Daoy (cell line): ENCODE measurements around the gene TUBAL3. TPM values are rescaled to one million over a fixed set of nuclear protein-coding genes. Genes with fewer than 3 reads are reported as not detected.

Experiments used
- DNase-seq: peaks from one replicate; pipeline ENCODE4 v3.0.0-alpha.2; 2015; ENCODE audit warnings: low read depth
- total RNA-seq: library from RNA; depleted of rRNA; stranded (reverse); fragments of >200 nt; shearing (Covaris generic); gene quantifications from 2 replicates; pipeline ENCODE4 v1.2.3, GENCODE V29; 2014; rRNA removed

TUBAL3 gene
- total RNA-seq, result 0.23 and 0.54 TPM in 2 replicates

DNA sequence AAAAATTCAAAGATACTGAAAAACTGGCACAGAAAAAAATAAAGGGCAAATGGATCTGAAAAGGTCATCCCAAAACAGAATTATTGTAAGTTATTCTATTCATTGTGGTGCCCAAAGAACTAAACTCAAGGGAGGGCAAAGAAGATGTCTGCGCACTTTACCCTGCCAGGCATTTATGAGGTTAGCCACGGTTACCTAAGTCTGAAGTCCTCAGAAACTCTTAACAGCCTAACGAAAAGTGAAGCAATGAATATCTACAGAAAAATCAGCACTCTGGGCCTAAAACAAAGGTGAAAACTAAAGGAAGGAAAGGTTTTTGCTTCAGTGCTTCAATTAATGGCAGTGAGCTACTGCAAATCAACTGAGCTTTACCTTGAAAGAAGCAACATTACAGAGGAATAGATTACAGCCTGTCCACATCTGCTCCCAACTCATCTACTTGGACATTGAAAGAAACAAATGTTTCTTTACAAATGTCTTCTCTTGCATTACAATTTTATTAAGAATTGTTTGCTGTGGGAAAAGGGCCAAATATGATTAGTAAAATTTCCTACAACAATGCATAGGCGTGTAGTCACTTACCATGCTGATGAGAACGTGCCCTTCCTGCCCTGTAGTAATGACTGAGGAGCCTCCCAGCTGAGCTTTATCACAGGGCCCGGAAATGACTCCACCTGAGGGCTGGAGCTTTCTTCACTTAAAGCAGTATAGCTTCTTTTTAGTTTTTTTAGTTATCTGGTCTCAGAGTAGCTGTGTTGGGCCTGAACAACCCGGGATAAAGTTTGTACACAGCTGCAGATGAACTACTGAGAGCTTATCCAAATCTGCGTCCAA lies at the start of gene TUBAL3:
Gene TUBAL3 (minus strand): TSS at position 621 of the 834 bp plus-strand sequence. CDS start 36 bp downstream, at position 585.
- DNase-seq, result peak; percentile 45

DNA sequence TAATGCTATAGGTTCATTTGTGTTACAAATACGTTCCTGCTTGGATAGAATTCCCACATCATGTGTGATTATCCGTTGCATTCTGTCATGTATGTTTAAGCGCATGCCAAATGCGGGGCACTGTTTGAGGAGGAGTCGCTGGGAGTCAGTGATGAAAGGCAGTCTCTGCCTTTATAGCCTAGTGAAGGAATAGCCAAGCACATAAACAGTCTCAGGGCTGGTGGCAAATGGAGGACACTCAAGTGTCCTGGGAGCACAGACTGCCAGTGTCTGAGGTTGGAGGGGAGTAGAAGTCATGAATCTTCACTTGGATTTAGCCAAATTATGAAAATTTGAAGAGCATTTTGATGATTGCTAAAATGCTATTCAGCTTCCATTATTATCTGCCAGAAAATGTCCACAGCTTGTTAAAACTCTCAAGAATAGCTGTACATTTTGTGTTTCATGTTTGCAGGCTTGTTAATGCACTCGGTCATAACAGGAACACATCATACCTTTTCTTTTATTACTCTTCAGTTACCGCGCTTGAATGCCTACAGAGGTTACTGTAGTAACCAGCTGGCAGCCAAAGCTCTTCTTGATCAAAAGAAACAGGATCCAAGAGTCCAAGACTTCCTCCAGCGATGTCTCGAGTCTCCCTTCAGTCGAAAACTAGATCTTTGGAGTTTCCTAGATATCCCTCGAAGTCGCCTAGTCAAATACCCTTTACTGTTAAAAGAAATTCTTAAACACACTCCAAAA lies 49.3 kb upstream of the TUBAL3 start:
- DNase-seq, result no peak

DNA sequence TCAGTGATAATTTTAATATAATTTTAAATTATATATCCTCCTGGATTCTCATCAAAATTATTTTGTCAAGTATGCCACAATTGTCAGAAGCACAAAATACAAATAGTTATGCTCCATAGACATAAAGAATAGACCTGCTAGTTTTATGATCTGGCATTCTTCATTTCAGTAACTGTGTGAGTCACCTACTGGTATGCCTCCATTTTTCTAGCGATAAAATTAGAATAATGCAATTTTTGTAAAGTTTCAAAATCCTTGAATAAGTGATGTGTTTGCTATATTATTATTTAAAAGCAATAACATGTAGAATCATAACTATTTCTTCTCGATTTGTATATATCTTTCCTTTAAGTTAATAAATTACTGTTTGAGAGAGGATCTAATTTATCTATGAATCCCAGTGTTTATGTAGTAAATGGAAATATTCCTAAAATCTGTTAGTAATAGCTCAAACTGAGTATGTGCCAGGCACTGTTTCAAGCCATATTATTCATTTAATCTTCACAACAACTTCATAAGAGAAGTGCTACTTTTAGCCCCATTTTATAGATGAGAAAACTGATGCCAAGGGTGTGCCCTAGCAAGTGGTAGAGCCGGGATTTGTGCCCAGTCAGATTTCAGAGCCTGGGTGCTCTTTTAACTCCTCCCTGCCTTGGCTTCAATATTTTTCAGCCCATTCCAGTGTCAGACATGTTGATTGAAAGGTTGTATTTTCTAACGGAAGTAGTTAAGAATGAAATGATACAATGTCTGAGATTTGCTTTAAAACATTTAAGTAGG lies 46.2 kb upstream of the TUBAL3 start:
- DNase-seq, result no peak

DNA sequence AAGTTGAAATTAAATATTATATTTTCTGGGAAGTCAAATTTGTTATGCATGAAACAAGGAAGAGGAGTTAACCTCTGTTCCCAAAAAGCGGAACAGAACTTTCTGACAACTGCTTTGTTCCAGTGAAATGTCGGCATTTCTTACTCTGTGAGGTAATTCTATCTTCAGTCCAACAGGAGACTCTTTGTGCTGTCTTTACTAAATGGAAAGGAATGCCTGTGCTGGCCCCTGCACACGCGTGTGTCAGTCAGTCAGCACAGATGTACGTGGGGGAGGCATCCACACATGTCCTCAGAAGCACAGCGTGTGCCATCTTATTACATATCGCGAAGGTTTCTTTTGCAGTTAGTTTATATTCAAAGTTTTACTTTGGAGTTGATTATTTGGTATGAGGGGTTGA lies 45.2 kb upstream of the TUBAL3 start:
- peak; percentile 61 for DNase-seq

DNA sequence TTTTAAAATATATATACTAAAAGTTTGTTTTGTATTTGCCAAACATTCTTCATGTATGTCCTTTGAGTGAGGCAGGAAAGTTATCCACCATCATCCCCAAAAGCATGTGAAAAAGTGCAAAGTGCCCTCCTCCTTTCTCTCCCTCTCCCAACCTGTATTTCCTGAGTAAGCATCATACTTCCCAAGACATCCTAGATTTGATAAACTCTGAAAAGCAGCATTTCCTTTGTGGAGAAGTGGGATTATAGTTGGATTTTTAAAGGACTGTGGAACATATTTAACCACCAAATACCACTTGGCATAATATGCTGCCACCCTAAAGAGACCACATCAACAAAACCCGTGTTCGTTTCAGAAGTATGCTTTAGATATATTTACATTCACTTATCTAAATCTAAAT lies 44.6 kb upstream of the TUBAL3 start:
- no peak for DNase-seq

DNA sequence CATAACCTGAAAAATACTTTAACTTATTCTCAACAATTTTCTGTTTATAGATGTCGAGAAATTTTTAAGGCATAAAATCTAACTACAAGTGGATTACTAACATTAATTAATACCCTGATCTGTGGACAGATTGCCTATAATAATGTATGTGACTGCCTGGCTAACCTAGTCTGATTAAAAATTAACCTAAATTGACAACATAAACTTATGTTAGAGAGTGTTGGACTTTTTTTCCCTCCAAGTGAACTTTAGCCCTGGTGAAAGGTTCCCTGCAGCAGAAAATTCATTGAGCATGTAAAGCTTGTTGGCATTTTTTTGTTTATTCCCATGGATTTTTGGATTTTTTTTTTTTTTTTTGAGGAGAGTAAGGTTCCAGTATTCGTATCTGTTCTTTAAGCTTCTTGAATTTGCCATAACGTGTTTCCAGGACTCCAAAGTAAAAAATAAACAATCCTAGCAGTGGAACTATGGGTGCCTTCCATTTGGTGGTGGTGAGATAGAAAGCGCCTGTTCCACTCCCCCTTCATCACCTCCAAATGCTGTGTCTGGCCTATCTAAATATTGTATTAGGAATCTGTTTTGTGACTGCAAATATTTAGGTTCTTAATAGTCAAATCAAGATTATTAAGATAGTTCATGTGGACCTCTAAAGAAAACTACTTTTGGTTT lies 43.8 kb upstream of the TUBAL3 start:
- no peak for DNase-seq

DNA sequence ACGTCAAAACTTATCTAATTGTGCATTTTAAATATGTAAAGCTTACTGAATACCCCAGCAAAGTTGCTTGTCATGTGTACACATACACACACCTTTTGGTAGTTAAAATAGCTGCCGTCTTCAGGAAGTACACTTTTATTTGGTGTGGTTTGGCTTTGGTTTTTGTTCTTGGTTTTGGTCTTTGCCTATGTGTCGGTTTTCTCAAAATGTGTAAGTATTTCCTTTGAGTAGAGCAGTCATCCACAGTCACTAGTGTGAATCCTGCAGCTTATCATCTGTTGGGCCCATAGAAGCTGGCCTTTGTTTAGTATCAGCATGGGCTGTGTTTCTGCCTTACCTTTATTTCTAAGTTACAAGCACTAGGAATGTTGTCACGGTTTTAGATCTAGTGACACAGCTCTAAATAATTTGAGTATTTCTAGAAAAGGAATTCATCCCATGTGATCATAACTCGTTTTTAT lies 43.0 kb upstream of the TUBAL3 start:
- DNase-seq, result no peak

DNA sequence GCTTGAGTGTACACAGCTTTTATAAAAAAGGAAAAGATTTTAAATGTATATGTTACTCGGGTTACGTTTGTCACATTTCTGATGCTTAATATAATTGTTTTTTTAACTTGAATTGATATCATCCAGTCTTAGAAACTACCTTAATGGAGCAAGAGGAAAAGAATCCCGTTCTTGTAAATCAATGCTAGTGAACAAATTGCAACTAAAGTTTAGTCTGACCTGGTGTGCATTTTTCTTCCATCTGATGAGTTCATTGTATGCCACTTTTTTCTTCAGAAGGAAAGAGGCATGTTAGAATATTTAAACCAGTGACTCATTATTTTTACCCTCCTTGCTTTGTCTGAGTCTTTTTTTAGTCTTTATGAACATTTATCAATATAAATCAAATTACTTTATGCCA lies 42.4 kb upstream of the TUBAL3 start:
- DNase-seq, result no peak

DNA sequence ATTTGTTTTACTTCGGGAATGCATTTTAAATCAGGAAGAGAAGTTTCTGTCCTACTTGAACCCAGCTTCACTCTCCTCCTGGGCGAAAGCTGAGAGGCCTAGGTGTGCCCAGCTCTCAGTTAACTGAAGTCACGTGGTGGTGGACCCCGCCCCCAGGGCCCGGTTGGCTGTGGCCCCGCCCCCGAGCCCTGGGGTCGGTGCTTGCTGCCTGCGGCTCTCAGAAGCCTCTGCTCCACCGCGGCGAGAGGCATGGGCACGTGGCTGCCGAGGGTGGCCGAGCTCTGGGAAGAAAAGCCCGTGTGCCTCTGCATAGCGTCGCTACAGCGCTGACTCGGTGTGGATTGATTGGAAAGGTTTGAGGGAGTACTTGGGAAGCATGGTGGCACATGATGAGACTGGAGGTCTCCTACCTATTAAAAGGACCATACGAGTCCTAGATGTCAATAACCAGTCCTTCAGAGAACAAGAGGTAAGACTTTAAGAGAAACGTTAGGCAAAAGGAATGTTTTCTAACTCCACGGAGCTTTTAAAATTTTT lies 41.8 kb upstream of the TUBAL3 start:
- DNase-seq, result peak; percentile 93

DNA sequence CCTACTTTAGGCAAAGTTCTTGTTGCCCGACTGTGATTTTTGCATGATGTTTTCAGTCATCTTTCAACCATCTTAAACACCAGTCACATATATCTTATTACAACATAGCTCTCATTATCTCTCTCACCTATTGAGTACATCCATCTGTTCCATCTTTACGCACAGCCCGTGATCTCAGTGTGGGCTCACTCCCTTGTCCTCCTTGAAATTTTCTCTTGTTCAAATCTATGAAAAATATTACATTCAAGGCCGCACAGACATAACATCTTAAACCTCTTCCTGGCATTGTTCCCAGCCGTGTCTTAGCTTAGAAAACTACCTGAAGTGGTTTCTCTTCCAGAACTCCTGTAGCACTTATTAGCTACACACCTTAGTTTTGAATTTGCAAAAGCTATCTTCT lies 40.4 kb upstream of the TUBAL3 start:
- no peak for DNase-seq

DNA sequence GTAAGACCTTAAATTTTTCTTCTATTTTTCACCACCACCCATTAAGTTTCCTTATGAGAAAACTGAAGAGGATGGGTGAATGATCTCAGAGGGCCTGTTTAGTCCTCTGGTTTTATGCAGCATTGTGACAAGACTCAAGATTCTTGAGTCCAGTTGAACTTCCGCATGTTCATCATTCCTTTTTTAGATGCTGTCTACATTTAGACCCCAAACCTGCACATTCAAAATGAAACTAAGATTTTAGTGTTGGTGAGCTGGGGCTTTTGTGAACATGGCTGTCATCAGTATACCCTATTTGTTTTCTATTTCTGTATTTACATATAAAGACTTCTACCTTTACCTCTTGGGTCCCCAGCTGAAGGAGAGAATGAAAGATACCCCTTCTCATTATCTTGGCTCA lies 38.8 kb upstream of the TUBAL3 start:
- no peak for DNase-seq

DNA sequence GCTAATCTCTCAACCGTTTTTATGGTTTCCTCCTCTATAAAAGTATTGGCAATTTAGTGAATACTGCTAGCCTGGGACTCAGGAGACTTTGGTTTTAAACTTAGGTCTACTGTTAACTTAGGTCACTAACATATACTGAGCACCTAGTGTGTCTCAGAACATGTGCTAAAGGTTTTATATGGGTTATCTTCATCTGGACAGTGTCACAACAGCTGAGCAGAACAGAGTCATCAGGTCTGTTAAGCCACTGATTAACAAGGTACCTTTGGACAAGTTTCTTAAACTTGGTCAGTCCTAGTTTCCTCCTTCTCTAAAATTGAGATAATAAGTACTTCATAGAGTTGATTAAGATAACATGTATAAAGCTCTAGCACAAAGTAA lies 38.4 kb upstream of the TUBAL3 start:
- DNase-seq, result no peak

DNA sequence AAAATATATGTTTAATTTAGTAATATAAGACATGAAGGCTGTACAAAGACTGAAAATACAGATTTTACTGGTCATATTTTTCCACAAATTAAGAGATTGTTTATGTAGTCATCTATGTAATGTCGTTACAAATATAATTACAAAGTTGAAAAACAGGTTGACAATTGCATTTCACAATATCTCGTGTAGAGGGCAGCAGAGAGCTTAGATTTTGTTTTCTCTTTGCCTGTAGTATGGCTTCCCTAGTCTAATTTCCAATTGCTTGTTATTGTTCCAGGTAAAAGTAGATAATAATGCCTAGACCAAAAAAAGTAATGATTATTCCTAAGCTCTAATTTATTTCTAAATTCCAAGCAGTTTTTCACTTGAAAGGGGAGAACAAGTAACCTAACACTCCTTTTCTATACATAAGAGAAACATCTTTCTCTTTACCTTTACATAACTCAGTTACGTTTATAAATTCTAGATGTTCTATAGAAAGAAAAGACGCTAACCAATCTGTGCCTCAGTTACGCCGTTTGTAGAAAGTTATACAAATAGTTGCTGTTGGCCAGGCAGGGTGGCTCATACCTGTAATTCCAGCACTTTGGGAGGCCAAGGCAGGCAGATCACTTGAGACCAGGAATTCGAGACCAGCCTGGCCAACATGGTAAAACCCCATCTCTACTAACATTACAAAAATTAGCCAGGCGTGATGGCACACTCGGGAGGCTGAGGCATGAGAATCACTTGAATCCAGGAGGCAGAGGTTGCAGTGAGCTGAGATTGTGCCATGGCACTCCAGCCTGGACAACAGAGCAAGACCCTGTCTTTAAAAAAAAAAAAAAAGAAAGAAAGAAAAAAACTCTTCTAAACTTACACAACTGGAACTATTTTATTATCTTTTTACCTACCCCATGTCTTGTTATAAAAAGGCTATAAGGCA lies 37.7 kb upstream of the TUBAL3 start:
- DNase-seq, result no peak

DNA sequence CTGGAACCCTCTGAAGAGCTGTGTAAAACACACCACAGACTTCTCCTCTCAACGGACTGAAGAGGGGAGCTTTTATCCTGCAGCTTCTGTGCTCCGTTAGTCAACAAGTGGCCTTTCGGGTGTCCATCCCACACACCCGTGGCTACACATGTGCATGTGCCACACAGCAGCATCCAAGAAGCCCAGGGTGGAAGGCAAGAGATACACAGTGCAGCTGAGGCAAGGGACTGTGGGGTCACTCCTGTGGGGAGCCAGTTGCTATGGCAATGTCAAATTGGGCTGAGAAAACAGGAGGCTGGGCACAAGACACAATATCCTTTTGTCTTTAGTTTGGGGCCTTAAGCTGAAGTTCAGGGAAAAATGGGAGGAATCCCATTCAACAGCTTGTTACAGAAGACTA lies 36.5 kb upstream of the TUBAL3 start:
- DNase-seq, result no peak

DNA sequence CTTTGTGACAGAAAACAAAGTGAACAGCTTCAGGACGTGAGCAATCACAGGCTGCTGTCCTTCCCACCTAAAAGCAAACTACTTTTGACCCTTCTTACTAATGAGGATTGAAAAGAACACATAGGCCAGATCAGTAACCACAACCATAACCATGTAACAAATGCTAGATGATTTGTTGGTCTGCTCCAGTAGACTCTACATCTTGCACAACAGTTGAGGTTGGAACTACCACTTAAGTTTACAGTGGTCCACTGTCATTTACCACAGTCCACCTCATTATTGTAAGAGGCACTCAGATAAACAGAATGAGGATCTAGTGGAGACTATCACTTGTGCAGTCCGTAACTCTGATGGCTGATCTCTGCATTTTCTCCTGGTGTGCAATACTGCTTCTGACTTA lies 35.6 kb upstream of the TUBAL3 start:
- no peak for DNase-seq

DNA sequence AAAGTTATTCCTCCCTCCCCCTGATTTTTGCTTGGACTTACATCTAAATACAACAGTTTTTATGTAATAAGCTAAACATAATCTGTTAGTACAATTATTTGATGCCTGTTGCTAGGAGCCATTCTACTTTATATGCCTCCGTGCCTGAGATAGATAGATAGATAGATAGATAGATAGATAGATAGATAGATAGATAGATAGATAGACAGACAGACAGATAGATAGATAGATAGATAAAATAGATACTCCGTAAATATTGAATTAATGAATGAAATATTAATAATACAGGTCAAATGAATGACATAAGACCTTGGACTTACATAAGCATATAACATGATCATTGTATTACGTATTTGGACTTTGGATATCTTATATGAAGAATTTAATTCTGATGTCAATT lies 30.7 kb upstream of the TUBAL3 start:
- DNase-seq, result no peak

DNA sequence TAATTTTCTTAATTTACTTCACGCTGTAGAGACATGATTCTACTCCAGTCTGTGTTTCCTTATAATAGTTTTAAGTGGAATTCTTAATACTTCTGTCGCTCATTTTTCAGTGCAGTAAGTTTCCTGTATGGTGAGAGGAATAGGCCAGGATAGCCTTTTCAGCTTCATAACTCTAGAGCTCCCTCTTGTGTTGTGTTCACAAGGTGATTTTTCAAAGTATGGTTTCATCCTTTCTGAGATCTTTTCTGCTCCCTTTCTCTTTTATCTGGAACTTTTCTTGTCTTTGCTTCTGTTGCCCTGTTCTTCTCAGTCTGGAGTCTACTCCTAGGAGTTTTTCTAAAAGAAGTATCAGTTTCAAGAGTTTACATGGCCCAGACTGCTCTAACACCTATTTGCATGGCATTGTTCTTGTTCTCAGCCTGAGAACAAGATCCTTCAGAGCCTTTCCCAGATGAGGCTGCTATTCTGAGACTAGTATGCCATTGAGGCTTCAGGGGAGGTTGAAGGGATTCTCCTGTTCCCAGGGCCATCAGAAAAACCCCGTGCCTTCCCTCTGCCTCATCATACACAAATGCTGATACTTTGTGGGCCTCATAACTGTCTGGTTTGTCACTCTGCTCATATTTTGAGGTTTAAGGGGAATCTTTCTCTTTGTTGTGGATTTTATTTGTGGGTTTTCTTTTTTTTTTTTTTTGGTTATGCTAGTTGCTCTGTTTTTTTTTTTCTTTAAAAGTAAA lies 29.6 kb upstream of the TUBAL3 start:
- DNase-seq, result no peak

DNA sequence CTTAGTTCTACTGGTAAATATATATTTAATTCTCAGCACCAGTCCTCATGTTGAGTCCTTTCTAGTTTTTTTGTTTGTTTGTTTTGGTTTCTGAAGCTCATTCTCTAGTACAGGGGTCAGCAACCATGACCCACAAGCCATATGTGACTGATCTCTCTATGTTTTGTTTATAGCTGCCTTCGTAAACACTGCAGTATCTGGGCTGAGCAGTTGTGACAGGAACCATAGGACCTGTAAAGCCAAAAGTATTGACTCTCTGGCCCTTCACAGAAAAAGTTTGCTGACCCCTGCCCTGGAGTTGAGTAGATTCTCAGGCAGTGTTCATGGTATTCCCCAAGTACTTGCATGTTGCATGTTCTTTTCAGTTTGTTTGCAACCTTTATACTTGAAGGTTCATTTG lies 28.6 kb upstream of the TUBAL3 start:
- no peak for DNase-seq

DNA sequence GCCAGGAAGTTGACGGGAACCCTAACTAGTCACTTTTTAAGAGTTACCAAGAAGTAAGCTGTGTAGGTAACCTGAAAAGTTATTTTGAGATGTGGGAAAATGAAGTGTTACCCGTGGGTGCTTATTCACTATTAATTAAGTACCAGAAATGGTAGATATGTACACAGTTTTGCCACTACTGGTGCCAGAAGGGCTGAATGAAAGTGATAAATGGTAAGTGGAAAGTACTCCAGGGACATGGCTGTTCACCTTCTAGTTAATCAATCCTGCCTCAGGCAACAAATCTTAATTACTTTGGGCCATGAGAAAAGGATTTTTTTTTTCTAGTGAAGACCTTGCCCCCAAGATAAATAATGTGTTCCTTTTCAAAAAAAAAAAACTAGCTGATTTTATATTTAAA lies 23.5 kb upstream of the TUBAL3 start:
- DNase-seq, result no peak

DNA sequence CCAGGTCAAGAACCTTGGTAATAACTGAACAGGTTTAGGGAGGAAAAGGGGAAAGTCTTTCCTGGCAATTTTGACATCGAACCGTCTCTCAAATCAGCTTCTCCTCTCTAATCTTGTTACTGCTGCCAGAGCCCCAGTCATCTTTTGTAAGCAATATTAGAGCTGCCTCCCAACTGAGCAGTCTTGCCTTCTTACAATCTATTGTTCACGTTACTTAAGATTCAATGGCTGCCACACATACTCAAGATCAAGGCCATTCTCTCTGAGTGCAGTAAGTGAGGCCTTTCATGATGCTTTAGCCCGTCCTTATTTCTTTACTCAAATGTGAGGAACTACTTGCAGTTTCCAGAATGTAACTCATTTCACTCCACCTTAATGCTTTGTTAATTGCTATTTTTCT lies 20.1 kb upstream of the TUBAL3 start:
- no peak for DNase-seq
